Large intestine (tissue), 3 donors: ENCODE results near the gene PTPN2. TPM values are rescaled to one million over a fixed set of nuclear protein-coding genes. Genes with fewer than 3 reads are reported as not detected.

Experiments used
- DNase-seq, 2 donors: peaks; one replicate each; pipeline versions ENCODE4 v3.0.0 to v3.0.0-alpha.2; 2013
- H3K27ac ChIP-seq: one replicate; pipeline ENCODE4 v1.5.1; 2013; ENCODE audit warnings: low read length
- H3K27me3 ChIP-seq: 2 replicates; pipeline ENCODE4 v1.6.1; 2013; ENCODE audit warnings: low read length; ENCODE audit not compliant: control insufficient read depth, insufficient read depth
- H3K36me3 ChIP-seq: 2 replicates; pipeline ENCODE4 v1.6.1; 2013; ENCODE audit warnings: low read length; ENCODE audit not compliant: control insufficient read depth, insufficient read depth
- H3K4me1 ChIP-seq: one replicate; pipeline ENCODE4 v1.6.1; 2013; ENCODE audit warnings: low read length; ENCODE audit not compliant: control insufficient read depth, insufficient read depth
- H3K4me3 ChIP-seq: one replicate; pipeline ENCODE4 v1.5.1; 2013; ENCODE audit warnings: low read length
- H3K9me3 ChIP-seq: one replicate; pipeline ENCODE4 v1.6.1; 2013; ENCODE audit warnings: mild to moderate bottlenecking, low read depth, low read length, moderate library complexity; ENCODE audit not compliant: control insufficient read depth
- WGBS: methylation state at CpG from one replicate; pipeline ENCODE4 v1.1.5; 2013; ENCODE audit warnings: low lambda C conversion rate; ENCODE audit not compliant: insufficient coverage; 5-methylcytosine and 5-hydroxymethylcytosine counted together
- polyA plus RNA-seq: library from polyadenylated mRNA; unstranded; fragments of 120-200 nt; gene quantifications from one replicate; pipeline ENCODE4 v1.2.1, GENCODE V29; 2013

The PTPN2 gene
- polyA plus RNA-seq, 1 donor = 55.3 TPM

- H3K4me1 ChIP-seq = peaks cover 7% of the 10 kb centered on the region
- no peak overlapping the region for H3K4me3 ChIP-seq
- peak overlapping the region; percentile 77 for H3K27ac ChIP-seq
- WGBS = 100% methylated on average over 1 of the region's 11 CpGs
- DNase-seq = no peak
- peaks cover 6% of the 10 kb centered on the region for H3K36me3 ChIP-seq
- H3K27me3 ChIP-seq = no peaks in the 10 kb centered on the region
- H3K9me3 ChIP-seq = no peaks in the 10 kb centered on the region
Measured at GRCh38 chr18:12860530-12860929, 23.5 kb downstream of the PTPN2 start.

GRCh38 chr18:12858991-12859390, 25.0 kb downstream of the PTPN2 start:
- H3K9me3 ChIP-seq = no peaks in the 10 kb centered on the region
- DNase-seq = no peak
- H3K27me3 ChIP-seq = no peaks in the 10 kb centered on the region
- H3K4me1 ChIP-seq = peaks cover 7% of the 10 kb centered on the region
- WGBS = 96% methylated on average over 4 of the region's 5 CpGs
- H3K4me3 ChIP-seq = no peak overlapping the region
- H3K27ac ChIP-seq = no peak overlapping the region
- H3K36me3 ChIP-seq = peaks cover 12% of the 10 kb centered on the region

- Histone ChIP-seq H3K27me3 (no peaks in the 10 kb centered on the region), H3K36me3 (peaks cover 12% of the 10 kb centered on the region), H3K4me3 (no peak overlapping the region), H3K9me3 (no peaks in the 10 kb centered on the region), H3K4me1 (peaks cover 2% of the 10 kb centered on the region), H3K27ac (no peak overlapping the region)
- no peak for DNase-seq
- 80% methylated on average over 1 of the region's 4 CpGs for WGBS
Measured at GRCh38 chr18:12857991-12858544, 26.0 kb downstream of the PTPN2 start.

GRCh38 chr18:12857215-12857905, 26.7 kb downstream of the PTPN2 start:
- no peak for DNase-seq
- WGBS = 25% methylated on average over 2 of the region's 6 CpGs
- Histone ChIP-seq H3K4me3 (no peak overlapping the region), H3K4me1 (no peaks in the 10 kb centered on the region), H3K36me3 (peaks cover 12% of the 10 kb centered on the region), H3K27me3 (no peaks in the 10 kb centered on the region), H3K9me3 (no peaks in the 10 kb centered on the region), H3K27ac (no peak overlapping the region)

GRCh38 chr18:12855916-12856315, 28.1 kb downstream of the PTPN2 start:
- H3K4me1 ChIP-seq = no peaks in the 10 kb centered on the region
- H3K27ac ChIP-seq = no peak overlapping the region
- no peaks in the 10 kb centered on the region for H3K9me3 ChIP-seq
- no peak for DNase-seq
- no CpG with 5 or more reads among the region's 4 CpGs for WGBS
- H3K27me3 ChIP-seq = no peaks in the 10 kb centered on the region
- H3K36me3 ChIP-seq = peaks cover 12% of the 10 kb centered on the region
- no peak overlapping the region for H3K4me3 ChIP-seq

GRCh38 chr18:12852566-12853315, 31.3 kb downstream of the PTPN2 start:
- H3K9me3 ChIP-seq = no peaks in the 10 kb centered on the region
- no peak overlapping the region for H3K27ac ChIP-seq
- H3K4me3 ChIP-seq = no peak overlapping the region
- WGBS = 90% methylated on average over 2 of the region's 7 CpGs
- peaks cover 18% of the 10 kb centered on the region for H3K36me3 ChIP-seq
- no peaks in the 10 kb centered on the region for H3K4me1 ChIP-seq
- no peak for DNase-seq
- no peaks in the 10 kb centered on the region for H3K27me3 ChIP-seq

GRCh38 chr18:12851716-12852115, 32.3 kb downstream of the PTPN2 start:
- no peaks in the 10 kb centered on the region for H3K27me3 ChIP-seq
- H3K4me1 ChIP-seq = no peaks in the 10 kb centered on the region
- peaks cover 16% of the 10 kb centered on the region for H3K36me3 ChIP-seq
- H3K4me3 ChIP-seq = no peak overlapping the region
- DNase-seq = no peak
- no peak overlapping the region for H3K27ac ChIP-seq
- WGBS = no CpG with 5 or more reads among the region's 3 CpGs
- H3K9me3 ChIP-seq = no peaks in the 10 kb centered on the region

- WGBS = 92% methylated on average over 2 of the region's 2 CpGs
- DNase-seq = no peak
- no peaks in the 10 kb centered on the region for H3K4me1 ChIP-seq
Measured at GRCh38 chr18:12849548-12849947, 34.5 kb downstream of the PTPN2 start.

GRCh38 chr18:12848405-12848804, 35.6 kb downstream of the PTPN2 start:
- no peaks in the 10 kb centered on the region for H3K4me1 ChIP-seq
- H3K4me3 ChIP-seq = no peak overlapping the region
- H3K9me3 ChIP-seq = no peaks in the 10 kb centered on the region
- no CpG with 5 or more reads among the region's 1 CpG for WGBS
- peak overlapping the region; percentile 57 for H3K27ac ChIP-seq
- DNase-seq = peak in 1 of 2 donors; percentile 23
- peaks cover 6% of the 10 kb centered on the region for H3K36me3 ChIP-seq
- H3K27me3 ChIP-seq = no peaks in the 10 kb centered on the region

More at GRCh38 chr18:12849548-12849947, 34.5 kb downstream of the PTPN2 start:
- Histone ChIP-seq H3K36me3 (peaks cover 7% of the 10 kb centered on the region), H3K27ac (no peak overlapping the region), H3K4me3 (no peak overlapping the region), H3K9me3 (no peaks in the 10 kb centered on the region), H3K27me3 (no peaks in the 10 kb centered on the region)

GRCh38 chr18:12844391-12844790, 39.6 kb downstream of the PTPN2 start:
- no peaks in the 10 kb centered on the region for H3K4me1 ChIP-seq
- H3K9me3 ChIP-seq = no peaks in the 10 kb centered on the region
- peaks cover 3% of the 10 kb centered on the region for H3K36me3 ChIP-seq
- DNase-seq = no peak
- no peak overlapping the region for H3K4me3 ChIP-seq
- 100% methylated on average over 2 of the region's 2 CpGs for WGBS
- no peaks in the 10 kb centered on the region for H3K27me3 ChIP-seq
- no peak overlapping the region for H3K27ac ChIP-seq
